Measurements from ENCODE around the gene PFDN4. TPM values are rescaled to one million over a fixed set of nuclear protein-coding genes. Genes with fewer than 3 reads are reported as not detected.

The PFDN4 gene
- total RNA-seq, 1 donor from 2014 or later: 68.9 TPM

GRCh38 chr20:54165803-54166202, 42.1 kb upstream of the PFDN4 start:
- no peaks in the 10 kb centered on the region for H3K36me3 ChIP-seq
- no peaks in the 10 kb centered on the region for H3K4me1 ChIP-seq
- no peaks in the 10 kb centered on the region for H3K27me3 ChIP-seq
- H3K9me3 ChIP-seq: no peaks in the 10 kb centered on the region
- no peak for DNase-seq (ENCODE audit: low spot score in 2 of 2)
- H3K27ac ChIP-seq: no peak overlapping the region
- intact Hi-C loops (cut with DNase I): no loop called here
- no peak for TF ChIP-seq CTCF (IDR thresholded peaks at IDR 0.05)
- no peak overlapping the region for H3K4me3 ChIP-seq

GRCh38 chr20:54166987-54167662, 40.8 kb upstream of the PFDN4 start:
- Histone ChIP-seq H3K9me3 (no peaks in the 10 kb centered on the region), H3K27me3 (no peaks in the 10 kb centered on the region), H3K27ac (no peak overlapping the region), H3K36me3 (no peaks in the 10 kb centered on the region), H3K4me3 (no peak overlapping the region), H3K4me1 (no peaks in the 10 kb centered on the region)
- no peak for TF ChIP-seq CTCF (IDR thresholded peaks at IDR 0.05)
- intact Hi-C loops (cut with DNase I): no loop called here
- no peak for DNase-seq (ENCODE audit: low spot score in 2 of 2)

- intact Hi-C loops (cut with DNase I): no loop called here
- DNase-seq (ENCODE audit: low spot score in 2 of 2): no peak
- Histone ChIP-seq H3K4me1 (no peaks in the 10 kb centered on the region), H3K27ac (no peak overlapping the region), H3K9me3 (no peaks in the 10 kb centered on the region), H3K36me3 (no peaks in the 10 kb centered on the region), H3K4me3 (no peak overlapping the region), H3K27me3 (no peaks in the 10 kb centered on the region)
- TF ChIP-seq CTCF (IDR thresholded peaks at IDR 0.05): no peak
These were observed 39.7 kb upstream of the PFDN4 start for GRCh38 chr20:54167909-54168872.

GRCh38 chr20:54168961-54169862, 38.7 kb upstream of the PFDN4 start:
- Histone ChIP-seq H3K4me3 (no peak overlapping the region), H3K27me3 (no peaks in the 10 kb centered on the region), H3K4me1 (peaks cover 0 to 1% of the 10 kb centered on the region in 2 donors), H3K36me3 (no peaks in the 10 kb centered on the region), H3K9me3 (no peaks in the 10 kb centered on the region), H3K27ac (no peak overlapping the region)
- intact Hi-C loops (cut with DNase I): no loop called here
- no peak for TF ChIP-seq CTCF (IDR thresholded peaks at IDR 0.05)
- DNase-seq (ENCODE audit: low spot score in 2 of 2): no peak

GRCh38 chr20:54170026-54170471, 37.8 kb upstream of the PFDN4 start:
- Histone ChIP-seq H3K27ac (no peak overlapping the region), H3K4me3 (no peak overlapping the region), H3K4me1 (peaks cover 0 to 3% of the 10 kb centered on the region in 2 donors), H3K9me3 (no peaks in the 10 kb centered on the region), H3K36me3 (no peaks in the 10 kb centered on the region), H3K27me3 (no peaks in the 10 kb centered on the region)
- TF ChIP-seq CTCF (IDR thresholded peaks at IDR 0.05): no peak
- intact Hi-C loops (cut with DNase I): no loop called here
- DNase-seq (ENCODE audit: low spot score in 2 of 2): no peak

All from ascending aorta (tissue), 2 donors.